ENCODE measurements around the gene CUL2.
"Not testable (repeated sequence)": the region's sequence is repeated elsewhere in the genome, so short reads cannot be mapped to it uniquely, and the experiment has no call there.

Gene CUL2

DNA sequence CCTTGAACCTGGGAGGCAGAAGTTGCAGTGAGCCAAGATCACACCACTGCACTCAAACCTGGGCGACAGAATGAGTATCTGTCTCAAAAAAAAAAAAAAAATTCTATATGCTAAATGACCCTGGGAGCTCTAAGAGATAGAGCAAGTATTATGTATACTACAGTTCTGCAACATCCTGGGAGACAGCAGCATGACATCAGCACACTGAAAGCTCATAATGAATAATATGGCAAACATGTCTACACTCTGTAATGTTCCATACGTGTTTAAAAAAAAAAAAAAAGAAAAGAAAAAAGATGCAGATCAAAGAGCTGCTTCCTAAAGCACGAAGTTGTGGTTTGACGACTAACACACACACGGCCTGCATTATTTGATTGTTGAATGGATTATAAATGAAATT is 72.5 kb downstream of the CUL2 start:
- no peak for DNase-seq

DNA sequence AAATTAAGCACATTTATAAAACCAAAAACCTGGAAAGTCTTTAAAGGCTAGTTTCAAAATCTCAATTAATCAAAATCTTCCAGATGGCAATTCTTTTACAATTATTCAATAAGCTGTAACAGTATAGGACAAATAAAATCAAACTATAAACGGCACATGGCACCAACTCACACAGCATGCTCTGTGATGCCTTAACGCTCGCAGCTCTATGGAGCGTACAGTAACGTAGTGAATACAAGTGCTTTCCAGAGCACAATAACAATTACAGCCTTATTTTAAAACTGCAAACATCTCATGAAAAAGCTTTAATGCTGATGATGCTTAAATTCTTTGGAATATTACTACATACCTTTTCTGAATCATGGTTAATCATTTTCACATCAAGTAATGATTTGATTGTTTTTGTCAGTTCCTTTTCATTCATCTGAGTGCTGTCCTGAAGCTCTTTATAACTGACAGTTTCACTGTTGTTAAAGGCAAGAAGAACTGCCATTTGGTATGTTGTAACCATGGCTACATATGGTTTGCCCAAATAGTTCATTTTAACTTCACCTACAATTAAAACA is 74.2 kb downstream of the CUL2 start:
- DNase-seq = no peak

DNA sequence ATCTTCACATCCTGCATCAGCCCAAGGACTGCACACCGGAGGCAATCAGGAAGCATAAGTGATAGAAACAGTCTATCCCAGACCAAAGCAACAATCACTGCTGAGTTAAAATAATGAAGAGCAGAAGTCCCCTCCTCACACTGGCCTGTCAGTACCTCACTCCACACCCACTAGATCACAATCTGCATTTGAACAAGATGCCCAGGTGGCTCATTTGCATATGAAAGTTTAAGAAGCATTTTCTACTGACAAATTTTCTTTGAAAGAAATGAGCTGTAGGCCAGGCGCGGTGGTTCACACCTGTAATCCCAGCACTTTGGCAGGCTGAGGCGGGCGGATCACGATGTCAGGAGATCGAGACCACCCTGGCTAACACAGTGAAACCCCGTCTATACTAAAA is 77.4 kb downstream of the CUL2 start:
- no peak for DNase-seq

DNA sequence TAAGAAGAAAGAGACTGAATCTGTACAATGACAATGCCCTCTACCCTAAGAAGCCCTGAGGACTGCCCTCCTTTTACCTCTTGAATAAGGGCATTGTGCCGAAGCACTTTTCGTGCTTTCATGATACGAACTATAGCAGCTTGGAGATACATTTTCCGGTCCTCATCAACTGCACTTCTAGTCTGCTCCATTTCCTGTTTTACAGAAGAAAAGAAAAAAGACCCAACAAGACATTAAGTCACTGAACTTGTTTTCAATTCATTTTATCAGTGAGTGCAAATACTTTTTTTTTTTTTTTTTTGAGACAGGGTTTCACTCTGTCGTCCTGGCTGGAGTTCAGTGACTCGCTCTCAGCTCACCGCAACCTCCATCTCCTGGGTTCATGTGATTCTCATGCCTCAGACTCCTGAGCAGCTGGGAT is 78.4 kb downstream of the CUL2 start:
- no peak for DNase-seq

DNA sequence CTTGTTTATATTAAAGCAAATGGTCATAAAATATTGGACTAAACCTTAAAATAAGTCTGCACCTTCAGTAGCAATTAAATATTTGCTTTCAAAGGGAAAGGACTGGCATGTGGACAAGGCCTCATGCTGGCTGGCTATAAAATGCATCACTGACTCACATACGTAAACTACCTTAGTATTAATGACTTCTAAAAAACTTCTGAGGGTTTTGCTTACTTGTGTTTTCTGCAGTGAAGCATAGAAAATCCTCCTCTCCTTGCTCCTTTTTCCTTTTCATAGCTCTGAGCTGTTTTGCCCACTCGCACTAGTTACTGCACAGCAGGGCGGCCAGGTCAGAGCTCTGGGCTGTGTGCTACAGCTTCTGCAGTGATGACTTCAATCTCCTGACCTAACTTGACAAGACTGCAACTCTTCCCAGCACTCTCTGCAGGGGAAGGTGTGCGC is 82.3 kb downstream of the CUL2 start:
- no peak for DNase-seq

DNA sequence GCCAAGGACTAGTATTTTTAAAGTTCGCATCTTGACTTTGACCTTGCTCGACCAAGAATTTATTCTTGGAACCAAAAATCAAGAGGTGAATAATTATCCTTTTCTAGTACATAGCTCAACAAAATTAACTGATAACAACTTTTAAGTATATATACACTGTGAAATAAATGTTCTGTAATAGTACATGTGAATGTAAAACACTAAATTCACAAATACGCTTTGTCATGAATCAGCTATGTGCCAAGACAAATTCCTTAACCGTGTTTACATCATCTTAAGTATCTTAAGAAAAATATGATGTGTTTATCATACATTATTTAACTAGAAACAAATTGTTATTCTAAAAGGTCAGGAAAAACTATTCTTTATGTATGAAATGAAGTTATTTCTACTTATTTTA is 83.3 kb downstream of the CUL2 start:
- DNase-seq = no peak

DNA sequence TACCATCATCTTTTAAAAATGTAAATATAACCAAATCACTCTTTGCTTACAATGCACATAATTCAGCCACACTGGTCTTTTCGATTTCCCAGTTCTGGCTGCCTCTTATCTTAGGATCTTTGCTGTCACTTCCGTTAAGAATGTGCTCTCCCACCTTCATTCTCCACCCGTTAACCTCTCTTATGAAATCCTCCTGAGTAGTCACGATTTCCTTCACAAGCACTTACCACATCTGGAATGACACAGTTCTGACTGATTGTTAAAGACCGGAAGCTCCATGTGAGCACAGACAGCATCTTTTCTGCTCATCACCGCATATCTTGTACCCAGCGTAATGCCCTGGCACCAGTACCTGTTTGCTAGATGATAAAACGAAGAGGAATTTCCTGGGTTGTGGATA is 84.3 kb downstream of the CUL2 start:
- DNase-seq = no peak

DNA sequence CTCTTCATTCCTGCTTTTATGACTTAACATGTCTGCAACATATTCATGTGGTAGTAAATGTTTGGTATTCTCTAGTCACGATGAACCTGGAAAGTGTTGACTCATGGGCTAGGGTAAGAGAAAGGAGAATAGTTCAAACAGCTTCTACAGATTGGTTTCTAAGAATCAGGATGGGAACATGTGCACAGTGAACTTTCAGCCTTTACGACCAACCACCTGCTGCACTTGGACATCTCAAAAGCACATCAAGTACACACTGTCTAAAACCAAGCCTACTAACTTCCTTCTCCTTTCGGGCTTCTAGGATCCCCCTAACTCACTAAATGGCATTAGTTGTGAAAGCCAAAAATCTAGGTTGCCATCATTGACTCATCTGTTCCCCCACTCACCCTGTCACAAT is 85.5 kb downstream of the CUL2 start:
- no peak for DNase-seq

DNA sequence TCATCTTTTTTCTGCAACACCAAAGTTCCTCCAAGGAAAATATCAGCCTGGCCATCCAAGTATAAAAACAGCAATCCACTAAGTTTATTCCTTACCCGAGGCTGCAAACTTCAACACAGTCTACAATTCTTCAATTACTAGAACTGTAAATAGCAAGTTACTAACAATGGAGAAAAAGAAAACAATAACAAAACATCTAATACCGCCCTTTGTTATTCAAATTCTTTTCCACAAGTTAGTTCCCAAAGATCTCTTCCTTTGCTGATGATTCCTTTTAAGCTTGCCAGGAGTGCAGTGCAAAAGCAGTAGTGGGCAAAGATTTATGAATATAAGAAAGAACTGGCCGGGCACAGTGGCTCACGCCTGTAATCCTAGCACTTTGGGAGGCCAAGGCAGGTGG is 86.2 kb downstream of the CUL2 start:
- no peak for DNase-seq

DNA sequence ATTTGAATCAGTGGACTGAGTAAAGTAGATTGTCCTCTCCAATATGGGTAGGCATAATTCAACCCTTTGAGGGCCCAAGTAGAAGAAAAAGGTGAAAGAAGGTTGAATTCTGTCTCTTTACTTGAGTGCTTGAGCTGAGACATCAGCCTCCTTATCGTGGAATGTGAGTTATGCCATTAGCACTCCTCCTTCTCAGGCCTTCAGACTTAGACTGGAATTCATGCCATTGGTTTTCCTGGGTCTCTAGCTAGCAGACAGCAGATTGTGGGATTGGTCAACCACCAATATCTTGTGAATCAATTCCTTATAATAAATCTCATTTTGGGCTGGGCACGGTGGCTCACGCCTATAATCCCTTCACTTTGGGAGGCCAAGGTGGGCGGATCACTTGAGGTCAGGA is 89.2 kb downstream of the CUL2 start:
- DNase-seq = no peak

DNA sequence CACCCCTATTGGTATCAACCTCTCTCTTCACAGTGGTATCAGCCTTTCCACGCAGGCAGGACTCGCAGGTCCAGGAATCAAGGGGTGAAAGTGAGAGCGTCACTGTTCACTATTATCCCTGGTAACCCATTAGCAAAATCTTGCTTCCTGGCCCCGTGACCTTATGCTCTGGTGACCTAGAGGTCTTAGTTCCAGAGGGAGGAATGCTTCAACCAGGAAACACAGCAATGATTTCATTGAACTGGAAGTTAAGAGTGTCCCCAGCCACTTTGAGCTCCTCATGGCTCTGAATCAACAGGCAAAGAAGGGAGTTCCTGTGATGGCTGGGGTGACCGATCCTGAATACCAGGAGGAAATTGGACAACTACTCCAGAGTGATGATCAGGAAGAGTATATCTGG is 90.6 kb downstream of the CUL2 start:
- no peak for DNase-seq

DNA sequence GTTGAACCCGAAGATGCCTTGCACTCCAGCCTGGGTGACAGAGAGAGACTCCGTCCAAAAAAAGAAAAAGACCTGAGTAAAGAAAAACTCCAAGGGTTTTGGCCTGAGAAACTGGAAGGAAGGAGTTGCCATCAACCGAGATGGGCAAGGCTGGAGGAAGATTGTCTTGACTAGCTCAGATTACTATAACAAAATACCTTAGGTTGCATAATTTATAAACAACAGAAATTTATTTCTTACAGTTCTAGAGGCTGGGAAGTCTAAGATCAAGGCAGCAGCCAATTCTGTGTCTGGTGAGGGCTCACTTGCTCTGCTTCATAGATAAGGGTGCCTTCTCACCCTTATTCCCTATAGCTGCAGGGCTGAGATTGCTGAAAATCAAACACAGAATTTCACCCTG is 91.2 kb downstream of the CUL2 start:
- DNase-seq = no peak

DNA sequence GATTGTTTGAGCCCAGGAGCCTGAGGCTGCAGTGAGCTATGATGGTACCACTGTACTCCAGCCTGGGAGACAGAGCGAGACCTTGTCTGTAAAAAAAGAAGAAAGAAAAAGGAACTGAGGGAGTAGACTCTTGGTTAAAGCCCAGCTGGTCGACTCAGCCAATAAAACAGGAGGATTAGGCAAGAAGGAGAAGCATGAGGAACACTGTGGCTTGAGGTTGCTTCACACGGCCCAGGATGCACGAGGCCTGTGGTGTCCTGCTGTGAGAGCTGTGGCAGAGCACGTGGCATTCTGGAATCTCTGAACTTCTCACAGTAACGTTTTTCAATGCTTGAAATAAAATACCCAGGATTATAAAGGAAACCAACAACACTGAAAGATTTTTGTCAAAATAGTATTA is 93.3 kb downstream of the CUL2 start:
- DNase-seq = peak; percentile 7

DNA sequence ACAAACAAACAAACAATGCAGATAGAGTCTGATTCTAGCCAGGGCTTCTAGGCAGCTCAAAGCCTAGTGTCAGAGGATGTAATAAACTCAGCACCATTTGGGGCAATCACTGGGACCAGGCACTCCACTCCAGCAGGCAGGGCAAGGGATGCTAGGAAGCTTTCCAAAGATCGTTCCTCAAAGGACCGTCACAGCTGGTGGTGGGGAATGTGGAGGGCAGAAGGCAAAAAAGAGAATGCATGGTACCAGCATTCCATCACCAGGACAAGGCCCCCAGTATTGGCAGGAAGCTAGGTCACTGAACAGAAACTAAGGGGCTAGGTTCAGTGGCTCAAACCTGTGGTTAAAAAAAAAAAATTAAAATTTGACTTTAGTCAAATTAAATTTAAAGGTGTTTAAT is 94.2 kb downstream of the CUL2 start:
- DNase-seq = no peak

DNA sequence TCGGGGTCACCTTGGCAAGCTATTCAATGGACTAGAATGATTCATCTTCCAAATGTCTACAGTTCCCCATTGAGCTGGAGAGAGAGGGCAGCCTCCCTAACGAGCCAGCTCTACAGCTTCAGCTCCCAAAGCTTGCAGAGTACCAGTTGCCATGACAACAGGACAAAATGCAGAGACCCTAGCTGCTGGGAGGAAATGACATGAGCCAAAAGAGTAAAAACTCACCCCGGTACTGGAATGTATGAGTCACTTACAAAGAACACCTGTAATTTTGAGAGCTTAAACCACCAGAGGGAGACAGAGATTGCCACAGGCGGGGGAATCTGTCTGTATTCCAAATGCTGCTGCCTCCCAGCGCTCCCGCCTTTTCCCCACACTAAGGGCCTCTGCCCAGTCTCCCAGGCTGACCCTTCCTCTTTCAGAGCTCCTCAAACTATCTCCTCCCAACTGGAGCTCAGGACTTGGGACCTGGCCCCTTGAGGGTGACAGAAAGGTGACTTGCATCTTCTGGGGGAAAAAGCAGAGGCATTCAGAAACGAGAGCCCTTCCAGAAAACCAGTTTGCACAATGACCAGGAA is 95.5 kb downstream of the CUL2 start:
- peak; percentile 57 for DNase-seq

DNA sequence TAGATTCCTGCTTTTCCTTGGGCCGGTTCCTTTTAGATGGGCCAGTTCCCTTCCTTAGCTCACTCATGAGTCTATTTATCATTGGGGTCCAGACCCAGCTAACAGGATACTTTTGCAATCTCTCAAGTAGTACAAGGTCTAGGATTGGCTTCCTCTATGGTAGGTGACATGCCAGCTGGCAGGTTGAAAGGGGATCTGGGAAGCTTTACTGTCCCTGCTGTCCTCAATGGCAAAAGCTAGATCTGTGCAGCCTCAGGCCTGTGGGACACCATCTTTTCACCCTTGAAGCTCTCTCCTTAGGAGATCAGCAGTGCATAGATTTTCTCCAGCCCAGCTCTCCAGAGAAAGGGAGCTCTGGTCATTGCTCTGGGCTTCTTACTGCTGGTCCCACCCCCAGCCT is 96.4 kb downstream of the CUL2 start:
- no peak for DNase-seq

DNA sequence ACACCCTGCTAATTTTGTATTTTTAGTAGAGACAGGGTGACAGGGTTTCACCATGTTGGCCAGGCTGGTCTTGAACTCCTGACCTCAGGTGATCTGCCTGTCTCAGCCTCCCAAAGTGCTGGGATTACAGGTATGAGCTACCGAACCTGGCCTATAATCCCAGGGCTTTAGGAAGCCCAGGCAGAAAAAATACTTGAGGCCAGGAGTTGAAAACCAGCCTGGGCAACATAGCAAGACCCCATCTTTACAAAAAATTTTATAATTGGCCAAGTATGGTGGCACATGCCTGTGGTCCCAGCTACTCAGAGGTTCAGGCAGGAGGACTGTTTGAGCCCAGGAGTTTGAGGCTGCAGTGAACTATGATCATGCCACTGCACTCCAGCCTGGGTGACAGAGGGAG is 99.0 kb downstream of the CUL2 start:
- DNase-seq = not testable (repeated sequence)

DNA sequence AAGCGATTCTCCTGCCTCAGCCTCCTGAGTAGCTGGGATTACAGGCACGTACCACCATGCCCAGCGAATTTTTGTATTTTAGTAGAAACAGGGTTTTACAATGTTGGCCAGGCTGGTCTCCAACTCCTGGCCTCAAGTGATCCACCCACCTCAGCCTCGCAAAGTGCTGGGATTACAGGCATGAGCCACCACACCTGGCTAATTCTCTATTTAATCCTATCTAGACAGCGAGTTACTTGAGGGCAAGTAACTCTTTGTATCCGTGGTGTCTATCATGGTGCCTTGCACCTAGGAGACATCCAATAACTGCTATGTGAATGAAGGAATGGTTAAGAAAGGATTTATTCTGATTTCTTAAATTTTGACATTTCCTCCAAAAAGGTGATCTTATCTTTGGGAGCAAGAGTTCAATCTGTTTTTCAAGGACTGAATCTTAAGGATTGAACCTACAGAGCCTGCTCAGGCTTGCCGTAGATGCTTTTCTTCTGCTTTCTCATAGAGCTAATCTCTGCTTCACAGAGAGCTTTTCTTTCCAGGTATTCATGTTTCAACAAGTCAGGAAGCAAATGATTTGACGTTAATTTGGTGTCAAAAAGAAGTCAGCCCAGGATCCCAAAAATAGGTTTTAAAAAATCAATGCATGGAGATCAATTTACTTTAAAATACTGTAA is 101.6 kb downstream of the CUL2 start:
- no peak for DNase-seq

DNA sequence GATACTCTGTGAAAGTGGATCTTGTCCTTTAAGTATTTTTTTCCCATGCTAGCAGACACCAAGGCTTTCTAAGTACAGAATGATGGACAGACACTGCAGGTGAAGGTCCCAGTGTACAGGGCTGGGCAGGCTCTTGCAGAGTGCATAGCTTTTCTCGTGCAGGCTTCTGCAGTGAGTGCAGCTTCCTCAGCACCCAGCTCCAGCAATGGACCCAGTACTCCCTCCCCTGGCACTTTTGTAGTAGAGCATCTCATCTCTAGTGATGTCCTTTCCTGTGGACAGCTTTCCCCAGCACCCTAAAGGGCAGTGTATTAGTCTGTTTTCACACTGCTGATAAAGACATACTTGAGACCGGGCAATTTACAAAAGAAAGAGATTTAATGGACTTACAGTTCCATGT is 104.3 kb downstream of the CUL2 start:
- DNase-seq = no peak

DNA sequence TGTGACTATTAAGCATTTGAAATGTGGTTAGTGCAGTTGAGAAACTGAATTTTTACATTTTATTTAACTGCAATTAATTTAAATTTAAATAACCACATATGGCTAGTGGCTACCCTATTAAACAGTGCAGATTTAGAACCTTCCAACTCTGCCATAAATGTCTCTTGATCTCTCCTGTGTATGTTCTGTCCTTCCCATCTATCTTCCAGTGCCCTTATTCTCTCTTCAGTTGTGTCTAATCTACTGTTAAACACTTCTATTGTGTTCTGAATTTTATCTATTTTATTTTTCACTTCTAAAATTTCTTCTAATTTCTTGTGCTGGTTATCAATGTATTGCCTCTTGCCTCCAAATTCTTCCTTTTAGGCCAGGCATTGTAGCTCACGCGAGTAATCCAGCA is 105.0 kb downstream of the CUL2 start:
- DNase-seq = no peak

DNA sequence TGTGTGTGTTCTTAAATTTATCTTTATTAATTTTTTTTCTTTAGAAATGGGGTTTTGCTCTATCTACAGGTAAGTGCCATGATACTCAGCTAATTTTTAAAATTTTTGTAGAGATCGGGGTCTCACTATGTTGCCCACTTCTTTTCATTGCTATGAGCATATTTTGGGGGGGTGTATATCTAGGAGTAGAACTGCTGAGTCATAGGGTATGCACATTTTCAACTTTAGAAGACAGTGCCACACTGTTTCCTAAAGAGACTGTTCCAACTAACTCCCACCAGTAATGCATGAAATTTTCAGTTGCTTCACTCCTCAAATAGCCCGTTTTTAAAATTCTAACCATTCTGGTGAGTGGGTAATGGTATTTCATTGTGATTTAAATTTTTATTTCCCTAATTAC is 108.3 kb downstream of the CUL2 start:
- no peak for DNase-seq

DNA sequence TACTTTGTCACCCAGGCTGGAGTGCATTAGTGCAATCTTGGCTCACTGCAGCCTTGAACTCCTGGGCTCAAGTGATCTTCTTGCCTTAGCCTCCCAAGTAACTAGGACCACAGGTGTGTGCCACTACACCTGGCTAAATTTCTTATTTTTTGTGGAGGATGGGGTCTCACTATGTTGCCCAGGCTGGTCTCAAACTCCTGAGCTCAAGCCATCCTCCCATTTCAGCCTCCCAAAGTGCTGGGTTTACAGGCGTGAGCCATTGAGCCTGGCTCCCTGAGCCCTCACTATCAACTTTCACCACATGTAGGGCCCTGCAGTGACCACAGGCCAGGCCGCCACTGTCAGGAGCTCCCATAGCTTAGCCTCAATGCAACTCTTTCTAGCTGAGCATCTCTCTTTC is 110.2 kb downstream of the CUL2 start:
- DNase-seq = no peak

DNA sequence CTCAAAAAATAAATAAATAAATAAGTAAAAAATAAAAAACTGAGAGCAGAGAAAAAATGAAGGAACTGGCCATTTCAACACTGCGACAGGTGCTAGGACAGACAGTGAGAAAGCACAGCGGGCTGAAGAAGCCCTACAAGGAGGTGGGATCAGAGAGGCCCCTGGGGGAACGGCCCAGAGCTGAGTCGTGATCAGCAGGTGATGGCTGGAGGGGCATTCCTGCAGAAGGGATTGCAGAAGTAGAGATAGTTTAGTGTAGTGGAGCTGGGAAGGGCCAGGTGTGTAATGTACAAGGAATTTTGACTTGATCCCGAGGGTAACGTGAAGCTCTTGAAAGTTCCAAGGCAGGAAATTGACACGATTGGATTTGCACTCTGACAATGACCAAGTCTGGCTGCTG is 112.1 kb downstream of the CUL2 start:
- DNase-seq = no peak

DNA sequence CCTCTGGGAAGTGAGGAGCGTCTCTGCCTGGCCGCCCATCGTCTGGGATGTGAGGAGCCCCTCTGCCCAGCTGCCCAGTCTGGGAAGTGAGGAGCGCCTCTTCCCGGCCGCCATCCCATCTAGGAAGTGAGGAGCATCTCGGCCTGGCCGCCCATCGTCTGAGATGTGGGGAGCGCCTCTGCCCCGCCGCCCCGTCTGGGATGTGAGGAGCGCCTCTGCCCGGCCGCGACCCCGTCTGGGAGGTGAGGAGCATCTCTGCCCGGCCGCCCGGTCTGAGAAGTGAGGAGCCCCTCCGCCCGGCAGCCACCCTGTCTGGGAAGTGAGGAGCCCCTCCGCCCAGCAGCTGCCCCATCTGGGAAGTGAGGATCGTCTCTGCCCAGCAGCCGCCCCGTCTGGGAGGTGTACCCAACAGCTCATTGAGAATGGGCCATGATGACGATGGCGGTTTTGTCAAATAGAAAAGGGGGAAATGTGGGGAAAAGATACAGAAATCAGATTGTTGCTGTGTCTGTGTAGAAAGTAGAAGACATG is 113.7 kb downstream of the CUL2 start:
- DNase-seq = not testable (repeated sequence)
